Omental fat pad (tissue), 4 donors: Measurements from ENCODE around the gene DNER. TPM values are rescaled to one million over a fixed set of nuclear protein-coding genes. Genes with fewer than 3 reads are reported as not detected.

ENCODE experiments used
- ATAC-seq: fragments of 150-250 bp; one replicate; pipeline ENCODE4 v1.9.1; 2016; ENCODE audit warnings: mild to moderate bottlenecking, moderate library complexity; ENCODE audit not compliant: low FRiP score
- DNase-seq: peaks from one replicate; pipeline ENCODE4 v3.0.0-alpha.2; 2019; ENCODE audit warnings: low spot score
- total RNA-seq, 4 donors: library from RNA; depleted of rRNA; stranded (reverse); fragments of >200 nt; gene quantifications; one replicate each; pipeline ENCODE4 v1.1.0, GENCODE V29; 2016
- TF ChIP-seq, protein P1 (sequence below), 3 donors: fragments of 450-650 bp; IDR thresholded peaks; one replicate each; pipeline ENCODE4 v1.5.1; 2016 to 2017; ENCODE audit warnings: antibody characterized with exemption in 3 of 3, mild to moderate bottlenecking in 3 of 3, moderate library complexity in 2 of 3

DNER gene
- total RNA-seq, 4 donors from 2014 or later = 3.1 to 12.2 (median 8.7) TPM

DNA sequence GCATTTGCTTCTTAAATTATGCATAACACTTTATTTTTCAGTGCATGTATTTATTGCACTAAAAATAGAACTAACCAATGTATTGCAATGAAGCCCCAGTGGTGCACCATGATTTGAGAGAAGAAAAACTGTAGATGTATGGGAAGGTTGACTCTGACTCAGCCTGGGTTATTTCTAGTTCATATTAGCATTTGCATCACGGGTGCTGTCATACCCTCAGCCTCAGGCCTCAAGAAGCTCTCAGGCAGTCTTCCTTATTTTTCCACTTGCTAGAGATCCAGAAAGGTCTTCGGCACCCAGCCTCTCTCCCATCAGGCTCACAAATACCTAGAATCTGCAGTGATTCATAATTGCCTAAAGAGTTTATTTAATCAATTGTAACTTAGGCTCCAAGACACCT, 148.0 kb downstream of the DNER start:
- DNase-seq = no peak
- TF ChIP-seq, protein P1, sequence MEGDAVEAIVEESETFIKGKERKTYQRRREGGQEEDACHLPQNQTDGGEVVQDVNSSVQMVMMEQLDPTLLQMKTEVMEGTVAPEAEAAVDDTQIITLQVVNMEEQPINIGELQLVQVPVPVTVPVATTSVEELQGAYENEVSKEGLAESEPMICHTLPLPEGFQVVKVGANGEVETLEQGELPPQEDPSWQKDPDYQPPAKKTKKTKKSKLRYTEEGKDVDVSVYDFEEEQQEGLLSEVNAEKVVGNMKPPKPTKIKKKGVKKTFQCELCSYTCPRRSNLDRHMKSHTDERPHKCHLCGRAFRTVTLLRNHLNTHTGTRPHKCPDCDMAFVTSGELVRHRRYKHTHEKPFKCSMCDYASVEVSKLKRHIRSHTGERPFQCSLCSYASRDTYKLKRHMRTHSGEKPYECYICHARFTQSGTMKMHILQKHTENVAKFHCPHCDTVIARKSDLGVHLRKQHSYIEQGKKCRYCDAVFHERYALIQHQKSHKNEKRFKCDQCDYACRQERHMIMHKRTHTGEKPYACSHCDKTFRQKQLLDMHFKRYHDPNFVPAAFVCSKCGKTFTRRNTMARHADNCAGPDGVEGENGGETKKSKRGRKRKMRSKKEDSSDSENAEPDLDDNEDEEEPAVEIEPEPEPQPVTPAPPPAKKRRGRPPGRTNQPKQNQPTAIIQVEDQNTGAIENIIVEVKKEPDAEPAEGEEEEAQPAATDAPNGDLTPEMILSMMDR (IDR thresholded peaks at IDR 0.05) = no peak
- ATAC-seq = no peak

DNA sequence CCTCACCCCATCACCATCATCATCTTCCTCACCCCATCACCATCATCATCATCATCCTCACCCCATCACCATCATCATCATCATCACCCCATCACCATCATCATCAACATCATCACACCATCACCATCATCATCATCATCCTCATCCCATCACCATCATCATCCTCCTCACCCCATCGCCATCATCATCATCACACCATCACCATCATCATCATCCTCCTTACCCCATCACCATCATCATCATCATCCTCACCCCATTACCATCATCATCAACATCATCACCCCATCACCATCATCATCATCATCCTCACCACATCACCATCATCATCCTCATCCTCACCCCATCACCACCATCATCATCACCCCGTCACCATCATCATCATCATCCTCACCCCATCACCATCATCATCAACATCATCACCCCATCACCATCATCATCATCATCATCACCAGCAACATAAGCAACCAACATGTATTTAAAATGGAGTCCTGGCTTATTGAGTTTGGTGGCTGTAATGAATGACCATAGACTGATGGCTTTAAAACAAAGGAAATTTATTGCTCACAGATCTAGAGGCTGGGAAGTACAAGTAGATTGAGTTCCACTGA, 150.0 kb downstream of the DNER start:
- no peak for DNase-seq
- ATAC-seq = no peak
- TF ChIP-seq, protein P1 (IDR thresholded peaks at IDR 0.05) = no peak

DNA sequence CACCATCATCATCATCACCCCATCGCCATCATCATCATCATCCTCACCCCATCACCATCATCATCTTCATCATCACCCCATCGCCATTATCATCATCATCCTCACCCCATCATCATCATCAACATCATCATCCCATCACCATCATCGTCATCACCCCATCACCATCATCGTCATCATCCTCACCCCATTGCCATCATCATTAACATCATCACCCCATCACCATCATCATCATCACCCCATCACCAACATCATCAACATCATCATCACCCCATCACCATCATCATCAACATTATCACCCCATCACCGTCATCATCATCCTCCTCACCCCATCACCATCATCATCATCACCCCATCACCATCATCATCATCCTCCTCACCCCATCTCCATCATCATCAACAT, 151.0 kb downstream of the DNER start:
- TF ChIP-seq, protein P1 (IDR thresholded peaks at IDR 0.05) = no peak
- ATAC-seq (no peak), DNase-seq (no peak)

DNA sequence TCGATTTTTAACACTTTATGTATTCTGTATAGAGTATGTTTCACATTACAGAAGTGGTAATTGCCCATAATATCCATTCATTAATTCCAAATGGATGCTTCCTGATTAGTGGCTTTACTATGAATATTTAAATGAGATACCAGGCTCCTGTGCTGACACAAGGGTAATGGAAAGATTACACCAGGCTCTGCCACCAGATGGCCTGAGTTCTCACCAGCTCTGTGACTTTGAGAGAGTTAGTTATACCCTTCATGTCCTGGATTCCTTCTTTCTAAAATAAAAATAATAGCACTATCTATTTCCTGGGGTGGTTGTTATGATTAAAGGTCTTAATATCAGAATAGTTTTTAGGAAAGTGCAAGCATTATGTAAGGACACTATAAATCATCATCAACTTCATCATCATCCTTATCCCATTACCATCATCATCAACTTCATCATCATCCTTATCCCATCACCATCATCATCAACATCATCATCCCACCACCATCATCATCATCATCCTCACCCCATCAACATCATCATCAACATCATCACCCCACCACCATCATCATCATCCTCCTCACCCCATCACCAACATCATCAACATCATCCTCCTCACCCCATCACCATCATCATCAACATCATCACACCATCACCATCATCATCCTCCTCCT, 151.8 kb downstream of the DNER start:
- DNase-seq (no peak), ATAC-seq (no peak)
- TF ChIP-seq, protein P1 (IDR thresholded peaks at IDR 0.05) = no peak

DNA sequence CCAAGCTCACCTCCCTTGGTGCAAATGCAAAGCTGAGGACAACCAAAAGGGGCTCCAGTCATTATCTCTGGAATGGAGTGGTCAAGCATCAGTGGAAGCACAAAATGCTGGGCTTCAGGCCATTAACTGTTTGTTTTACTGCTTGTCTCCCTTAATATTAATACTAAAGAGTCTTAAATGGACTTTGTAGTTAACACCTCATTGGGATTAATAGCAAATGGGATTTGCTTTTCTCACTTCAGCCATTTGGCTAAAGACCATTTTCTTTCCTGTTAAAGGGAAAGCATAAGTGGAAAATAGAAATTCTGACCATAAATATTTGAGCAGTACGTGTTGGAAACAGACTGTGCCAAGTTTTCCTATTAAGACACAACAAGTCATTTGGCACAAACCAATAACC, 154.4 kb downstream of the DNER start:
- DNase-seq (no peak), ATAC-seq (no peak)
- TF ChIP-seq, protein P1 (IDR thresholded peaks at IDR 0.05) = no peak

DNA sequence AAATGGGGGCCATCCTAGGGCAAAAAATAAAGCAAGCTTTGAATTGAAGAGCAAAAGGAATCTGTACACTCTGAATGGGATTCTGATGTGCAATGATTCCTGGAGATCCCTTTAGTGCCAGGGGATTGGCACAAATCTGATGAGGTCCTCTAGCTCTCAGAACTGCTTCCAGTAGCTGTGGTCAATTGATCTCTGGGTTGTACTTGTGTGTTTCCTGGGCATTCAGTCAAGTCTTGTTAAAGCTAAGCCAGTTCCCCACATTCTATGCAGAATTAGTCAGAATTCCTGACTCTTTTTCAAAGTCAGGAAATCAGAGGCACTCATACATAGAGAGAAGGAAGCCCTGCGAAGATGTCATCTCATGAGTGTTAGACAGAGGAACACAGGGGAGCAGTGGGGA, 161.3 kb downstream of the DNER start:
- TF ChIP-seq, protein P1 (IDR thresholded peaks at IDR 0.05) = no peak
- no peak for ATAC-seq
- DNase-seq = no peak
